Astrocyte (in vitro differentiated cells and primary cell): Measurements from ENCODE around the gene CARD9.

Experiments
- EZH2 ChIP-seq: IDR thresholded peaks from 2 replicates; pipeline ENCODE4 v1.6.1; 2012; ENCODE audit warnings: mild to moderate bottlenecking, low read length, inconsistent platforms; ENCODE audit not compliant: insufficient read depth
- TF ChIP-seq, protein P1 (sequence below): IDR thresholded peaks from 2 replicates; pipeline ENCODE4 v1.5.1; 2011; ENCODE audit warnings: low read depth, mild to moderate bottlenecking, inconsistent platforms, low read length, moderate library complexity; ENCODE audit not compliant: insufficient read depth

DNA sequence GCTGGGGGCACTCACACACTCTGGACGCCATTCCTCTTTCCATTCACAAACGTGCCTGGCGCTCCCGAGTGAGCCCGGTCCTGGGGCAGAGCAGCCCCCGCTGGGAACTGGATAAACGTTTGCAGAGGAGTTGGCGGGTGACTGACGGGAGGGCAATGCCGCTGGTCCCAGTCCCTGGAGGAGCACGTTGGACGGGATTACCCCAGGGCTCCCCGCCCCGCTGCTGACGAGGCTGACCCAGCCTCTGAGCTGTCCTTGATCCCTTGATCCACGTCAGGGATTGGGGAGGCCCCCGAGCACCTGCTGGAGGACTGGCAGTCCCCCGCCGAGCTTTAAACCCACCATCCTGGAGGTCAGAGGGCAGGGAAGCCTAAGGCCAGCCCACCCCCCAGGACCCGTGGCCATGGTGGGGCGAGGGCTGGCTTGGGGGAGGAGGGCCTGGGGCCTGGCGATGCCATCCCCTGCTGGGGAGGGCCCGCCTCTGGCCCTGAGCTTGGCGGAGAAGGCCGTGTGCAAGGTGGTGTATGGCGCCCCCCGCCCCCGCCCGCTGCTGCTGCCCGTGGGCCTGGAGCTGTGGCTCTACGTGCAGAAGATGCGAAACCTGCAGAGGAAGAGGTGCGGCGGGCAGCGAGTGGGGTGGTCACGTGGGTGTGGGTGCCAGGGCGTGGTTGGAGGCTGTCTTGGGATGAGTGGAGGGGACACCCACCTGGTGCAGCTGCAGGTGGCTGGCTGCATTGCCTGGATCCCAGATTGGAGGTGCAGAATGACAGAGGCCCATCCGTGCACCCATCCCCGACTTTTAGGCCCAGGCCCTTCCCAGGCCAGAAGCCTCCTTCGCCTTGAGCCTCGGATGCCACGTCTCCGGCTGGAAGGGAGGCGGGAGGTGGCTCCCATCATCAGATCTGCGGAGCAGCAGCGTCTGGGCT is 41.6 kb downstream of the CARD9 start:
- TF ChIP-seq, protein P1, sequence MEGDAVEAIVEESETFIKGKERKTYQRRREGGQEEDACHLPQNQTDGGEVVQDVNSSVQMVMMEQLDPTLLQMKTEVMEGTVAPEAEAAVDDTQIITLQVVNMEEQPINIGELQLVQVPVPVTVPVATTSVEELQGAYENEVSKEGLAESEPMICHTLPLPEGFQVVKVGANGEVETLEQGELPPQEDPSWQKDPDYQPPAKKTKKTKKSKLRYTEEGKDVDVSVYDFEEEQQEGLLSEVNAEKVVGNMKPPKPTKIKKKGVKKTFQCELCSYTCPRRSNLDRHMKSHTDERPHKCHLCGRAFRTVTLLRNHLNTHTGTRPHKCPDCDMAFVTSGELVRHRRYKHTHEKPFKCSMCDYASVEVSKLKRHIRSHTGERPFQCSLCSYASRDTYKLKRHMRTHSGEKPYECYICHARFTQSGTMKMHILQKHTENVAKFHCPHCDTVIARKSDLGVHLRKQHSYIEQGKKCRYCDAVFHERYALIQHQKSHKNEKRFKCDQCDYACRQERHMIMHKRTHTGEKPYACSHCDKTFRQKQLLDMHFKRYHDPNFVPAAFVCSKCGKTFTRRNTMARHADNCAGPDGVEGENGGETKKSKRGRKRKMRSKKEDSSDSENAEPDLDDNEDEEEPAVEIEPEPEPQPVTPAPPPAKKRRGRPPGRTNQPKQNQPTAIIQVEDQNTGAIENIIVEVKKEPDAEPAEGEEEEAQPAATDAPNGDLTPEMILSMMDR = no peak
- no peak for TF ChIP-seq EZH2
